Ishikawa (cell line): ENCODE data around the gene DLG3.

Experiments
- CEBPB ChIP-seq: IDR thresholded peaks from 2 replicates; pipeline ENCODE4 v1.6.1; 2012
- CREB1 ChIP-seq: IDR thresholded peaks from 2 replicates; pipeline ENCODE4 v1.6.1; 2012; ENCODE audit warnings: low read depth
- EGR1 ChIP-seq: IDR thresholded peaks from 2 replicates; pipeline ENCODE4 v1.6.1; 2012
- EP300 ChIP-seq: IDR thresholded peaks from 2 replicates; pipeline ENCODE4 v1.6.1; 2012; ENCODE audit warnings: borderline replicate concordance
- FOXM1 ChIP-seq: IDR thresholded peaks from 2 replicates; pipeline ENCODE4 v1.6.1; 2012; ENCODE audit warnings: low read depth, borderline replicate concordance
- MAX ChIP-seq: IDR thresholded peaks from 2 replicates; pipeline ENCODE4 v1.6.1; 2012
- NFIC ChIP-seq: IDR thresholded peaks from 2 replicates; pipeline ENCODE4 v1.6.1; 2012
- RAD21 ChIP-seq: IDR thresholded peaks from 2 replicates; pipeline ENCODE4 v1.6.1; 2012; ENCODE audit warnings: low read depth
- REST ChIP-seq: IDR thresholded peaks from 2 replicates; pipeline ENCODE4 v1.6.1; 2012; ENCODE audit warnings: low read depth, mild to moderate bottlenecking
- TAF1 ChIP-seq: IDR thresholded peaks from 2 replicates; pipeline ENCODE4 v1.6.1; 2012; ENCODE audit warnings: low read depth, mild to moderate bottlenecking
- TCF12 ChIP-seq: IDR thresholded peaks from 2 replicates; pipeline ENCODE4 v1.6.1; 2012; ENCODE audit warnings: low read depth
- TEAD4 ChIP-seq: IDR thresholded peaks from 2 replicates; pipeline ENCODE4 v1.6.1; 2012
- USF1 ChIP-seq: IDR thresholded peaks from 2 replicates; pipeline ENCODE4 v1.6.1; 2012
- YY1 ChIP-seq: IDR thresholded peaks from 2 replicates; pipeline ENCODE4 v1.6.1; 2012; ENCODE audit warnings: low read depth
- ZBTB7A ChIP-seq: IDR thresholded peaks from 2 replicates; pipeline ENCODE4 v1.6.1; 2012; ENCODE audit warnings: low read depth

Gene DLG3

GRCh38 chrX:70426286-70427278, 18.1 kb upstream of the DLG3 start:
- TF ChIP-seq MAX (no peak), ZBTB7A (no peak), NFIC (no peak), FOXM1 (no peak)

- TF ChIP-seq TAF1, result no peak
- TF ChIP-seq ZBTB7A, result no peak
- TF ChIP-seq YY1, result no peak
Measured at GRCh38 chrX:70427365-70427764, 17.3 kb upstream of the DLG3 start.

GRCh38 chrX:70429759-70430158, 14.9 kb upstream of the DLG3 start:
- no peak for TF ChIP-seq USF1
- no peak for TF ChIP-seq EP300
- TF ChIP-seq TEAD4, result no peak
- no peak for TF ChIP-seq MAX
- TF ChIP-seq CEBPB, result no peak
- no peak for TF ChIP-seq EGR1
- TF ChIP-seq ZBTB7A, result no peak
- TF ChIP-seq YY1, result no peak
- no peak for TF ChIP-seq TCF12
- no peak for TF ChIP-seq TAF1
- no peak for TF ChIP-seq RAD21
- TF ChIP-seq FOXM1, result no peak

- no peak for TF ChIP-seq EGR1
- TF ChIP-seq EP300, result no peak
- no peak for TF ChIP-seq TAF1
- no peak for TF ChIP-seq TEAD4
- no peak for TF ChIP-seq USF1
- no peak for TF ChIP-seq CEBPB
- no peak for TF ChIP-seq YY1
- TF ChIP-seq CREB1, result no peak
- TF ChIP-seq MAX, result no peak
- no peak for TF ChIP-seq TCF12
- no peak for TF ChIP-seq NFIC
- no peak for TF ChIP-seq RAD21
- TF ChIP-seq ZBTB7A, result no peak
- no peak for TF ChIP-seq REST
- TF ChIP-seq FOXM1, result no peak
Measured at GRCh38 chrX:70432936-70433847, 11.4 kb upstream of the DLG3 start.

GRCh38 chrX:70433848-70434351, 10.7 kb upstream of the DLG3 start:
- no peak for TF ChIP-seq EGR1
- no peak for TF ChIP-seq USF1
- peak; percentile 82 for TF ChIP-seq MAX
- no peak for TF ChIP-seq TCF12
- TF ChIP-seq YY1, result no peak
- no peak for TF ChIP-seq TAF1
- TF ChIP-seq ZBTB7A, result no peak
- TF ChIP-seq TEAD4, result no peak
- no peak for TF ChIP-seq FOXM1
- no peak for TF ChIP-seq REST
- peak; percentile 34; the same call in 1 of the 2 replicates for TF ChIP-seq RAD21
- no peak for TF ChIP-seq CREB1
- TF ChIP-seq NFIC, result no peak
- TF ChIP-seq CEBPB, result no peak
- no peak for TF ChIP-seq EP300
